Neural progenitor cell (in vitro differentiated cells): Measurements from ENCODE around the gene MEF2D.

Source experiments
- EZH2 ChIP-seq: fragments of 200-600 bp; sonication (generic); IDR thresholded peaks from 2 replicates; pipeline ENCODE4 v1.6.1; 2017; ENCODE audit warnings: antibody characterized with exemption, mild to moderate bottlenecking, moderate library complexity
- EZH2phosphoT487 ChIP-seq: fragments of 200-600 bp; sonication (generic); IDR thresholded peaks from 2 replicates; pipeline ENCODE4 v1.6.1; 2017; ENCODE audit warnings: antibody characterized with exemption
- TF ChIP-seq, protein P1 (sequence below): fragments of 200-600 bp; sonication (generic); IDR thresholded peaks from 2 replicates; pipeline ENCODE4 v1.5.1; 2017; ENCODE audit warnings: antibody characterized with exemption, mild to moderate bottlenecking

DNA sequence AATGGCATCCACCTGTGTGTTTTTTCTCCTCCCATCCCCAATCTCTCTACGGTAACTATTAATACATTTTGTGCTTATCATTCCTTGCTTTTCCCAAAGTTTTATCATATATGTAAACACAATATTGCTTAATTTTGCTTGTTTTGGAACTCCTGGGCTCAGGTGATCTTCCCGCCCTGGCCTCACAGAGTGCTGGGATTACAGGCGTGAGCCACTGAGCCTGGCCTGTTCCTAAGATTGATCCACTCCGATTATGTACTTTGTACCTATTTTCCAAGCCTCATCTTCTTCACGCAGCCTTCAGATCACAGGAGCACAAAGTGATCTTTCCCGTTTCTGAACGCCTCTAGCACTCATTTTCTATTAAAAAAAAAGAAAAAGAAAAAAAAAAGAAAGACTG lies 45.2 kb downstream of the MEF2D start:
- no peak for TF ChIP-seq EZH2
- TF ChIP-seq, protein P1, sequence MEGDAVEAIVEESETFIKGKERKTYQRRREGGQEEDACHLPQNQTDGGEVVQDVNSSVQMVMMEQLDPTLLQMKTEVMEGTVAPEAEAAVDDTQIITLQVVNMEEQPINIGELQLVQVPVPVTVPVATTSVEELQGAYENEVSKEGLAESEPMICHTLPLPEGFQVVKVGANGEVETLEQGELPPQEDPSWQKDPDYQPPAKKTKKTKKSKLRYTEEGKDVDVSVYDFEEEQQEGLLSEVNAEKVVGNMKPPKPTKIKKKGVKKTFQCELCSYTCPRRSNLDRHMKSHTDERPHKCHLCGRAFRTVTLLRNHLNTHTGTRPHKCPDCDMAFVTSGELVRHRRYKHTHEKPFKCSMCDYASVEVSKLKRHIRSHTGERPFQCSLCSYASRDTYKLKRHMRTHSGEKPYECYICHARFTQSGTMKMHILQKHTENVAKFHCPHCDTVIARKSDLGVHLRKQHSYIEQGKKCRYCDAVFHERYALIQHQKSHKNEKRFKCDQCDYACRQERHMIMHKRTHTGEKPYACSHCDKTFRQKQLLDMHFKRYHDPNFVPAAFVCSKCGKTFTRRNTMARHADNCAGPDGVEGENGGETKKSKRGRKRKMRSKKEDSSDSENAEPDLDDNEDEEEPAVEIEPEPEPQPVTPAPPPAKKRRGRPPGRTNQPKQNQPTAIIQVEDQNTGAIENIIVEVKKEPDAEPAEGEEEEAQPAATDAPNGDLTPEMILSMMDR: no peak
- no peak for TF ChIP-seq EZH2phosphoT487
